GM18499 (cell line): ENCODE measurements around the gene ZNF182.
"Not testable (repeated sequence)": the region's sequence is repeated elsewhere in the genome, so short reads cannot be mapped to it uniquely, and the experiment has no call there.

Source experiments
- ATAC-seq: cut with Tn5 transposase; IDR thresholded peaks from one replicate; pipeline ENCODE4 v1.9.1; 2021; ENCODE audit warnings: moderate number of reproducible peaks; ENCODE audit not compliant: insufficient read depth, unreplicated experiment

Gene ZNF182

GRCh38 chrX:48002929-48003328, 860 bp downstream of the ZNF182 start:
- ATAC-seq, result no peak

- ATAC-seq, result no peak
These were observed 1.5 kb downstream of the ZNF182 start for GRCh38 chrX:48002319-48002718.

- ATAC-seq, result no peak
These were observed 2.5 kb downstream of the ZNF182 start for GRCh38 chrX:48001260-48001659.

- no peak for ATAC-seq
These were observed 11.1 kb downstream of the ZNF182 start for GRCh38 chrX:47992669-47993068.

- no peak for ATAC-seq
These were observed 11.8 kb downstream of the ZNF182 start for GRCh38 chrX:47992095-47992380.

- ATAC-seq, result no peak
These were observed 12.3 kb downstream of the ZNF182 start for GRCh38 chrX:47991263-47992094.

- no peak for ATAC-seq
These were observed 27.3 kb downstream of the ZNF182 start for GRCh38 chrX:47976254-47977151.

DNA sequence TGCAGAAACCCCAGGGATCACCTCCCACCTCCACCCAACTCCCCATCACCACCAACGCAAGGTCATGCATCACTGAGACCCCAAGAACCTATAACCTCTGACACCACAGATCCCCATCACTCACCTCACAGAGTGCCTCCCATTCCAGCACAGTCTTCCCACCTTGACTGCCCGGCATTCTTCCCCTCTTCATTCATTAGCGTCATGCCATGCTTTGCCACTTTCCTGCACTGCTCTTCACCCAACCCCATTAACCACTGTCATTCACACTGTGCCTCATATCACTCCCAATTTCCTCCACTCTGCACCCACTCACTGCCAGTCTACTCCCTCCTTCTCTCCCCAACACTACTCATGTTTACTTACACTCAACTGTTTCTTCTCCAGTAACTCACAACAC, 30.6 kb downstream of the ZNF182 start:
- ATAC-seq, result no peak

DNA sequence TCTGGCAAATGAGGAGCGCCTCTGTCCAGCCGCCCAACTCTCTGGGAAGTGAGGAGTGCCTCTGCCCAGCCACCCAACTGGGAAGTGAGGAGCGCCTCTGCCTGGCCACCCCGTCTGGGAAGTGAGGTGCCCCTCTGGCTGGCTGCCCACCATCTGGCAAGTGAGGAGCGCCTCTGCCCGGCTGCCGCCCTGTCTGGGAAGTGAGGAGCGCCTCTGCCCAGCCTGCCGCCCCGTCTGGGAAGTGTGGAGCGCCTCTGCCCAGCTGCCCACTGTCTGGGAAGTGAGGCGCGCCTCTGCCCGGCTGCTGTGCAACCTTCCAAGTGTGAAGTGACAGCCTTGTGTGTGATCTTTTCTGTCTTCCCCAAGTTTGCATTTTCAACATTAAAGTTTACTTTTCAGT, 38.3 kb downstream of the ZNF182 start:
- not testable (repeated sequence) for ATAC-seq

GRCh38 chrX:47961830-47962229, 42.0 kb downstream of the ZNF182 start:
- ATAC-seq, result not testable (repeated sequence)

DNA sequence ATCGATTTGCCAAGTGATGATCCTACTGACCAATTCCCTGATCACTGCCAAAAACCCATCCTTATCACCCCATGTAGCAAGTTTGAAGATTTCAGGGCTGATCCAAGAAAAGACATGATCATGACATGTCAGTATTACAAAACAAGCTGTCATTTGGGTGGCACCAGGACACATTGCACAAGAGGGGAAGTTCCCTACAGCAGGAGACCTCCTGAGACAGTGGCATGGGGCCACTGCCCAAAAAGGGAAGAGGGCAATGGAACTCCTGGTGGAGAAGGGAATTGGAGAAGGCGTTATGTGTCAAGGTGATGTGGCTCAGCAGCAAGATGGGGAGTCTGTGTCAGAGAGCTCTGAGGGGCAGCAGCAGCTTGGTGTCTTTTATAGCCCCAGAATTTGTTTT, 43.4 kb downstream of the ZNF182 start:
- no peak for ATAC-seq

GRCh38 chrX:47958761-47959342, 44.9 kb downstream of the ZNF182 start:
- no peak for ATAC-seq

- not testable (repeated sequence) for ATAC-seq
These were observed 45.6 kb downstream of the ZNF182 start for GRCh38 chrX:47958206-47958605.

DNA sequence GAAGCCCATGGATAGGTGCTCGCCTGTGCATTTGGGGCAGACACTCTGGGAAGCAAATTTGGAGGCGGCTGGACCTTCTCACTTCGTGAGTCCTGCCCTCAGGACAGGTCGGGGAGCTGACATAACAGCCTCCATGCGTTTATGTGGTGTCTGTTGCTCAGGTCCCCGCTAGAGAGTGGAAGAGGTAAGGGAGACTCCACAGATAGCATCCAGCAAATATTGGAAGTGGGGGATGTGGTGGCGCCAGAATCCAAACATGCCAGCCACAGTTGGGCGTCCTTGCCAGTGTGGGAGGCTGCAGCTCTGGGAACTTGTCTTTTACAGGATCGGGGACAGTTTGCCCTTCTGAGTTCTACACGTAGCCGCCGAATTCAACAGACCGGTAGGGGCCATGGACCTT, 47.8 kb downstream of the ZNF182 start:
- ATAC-seq, result no peak

DNA sequence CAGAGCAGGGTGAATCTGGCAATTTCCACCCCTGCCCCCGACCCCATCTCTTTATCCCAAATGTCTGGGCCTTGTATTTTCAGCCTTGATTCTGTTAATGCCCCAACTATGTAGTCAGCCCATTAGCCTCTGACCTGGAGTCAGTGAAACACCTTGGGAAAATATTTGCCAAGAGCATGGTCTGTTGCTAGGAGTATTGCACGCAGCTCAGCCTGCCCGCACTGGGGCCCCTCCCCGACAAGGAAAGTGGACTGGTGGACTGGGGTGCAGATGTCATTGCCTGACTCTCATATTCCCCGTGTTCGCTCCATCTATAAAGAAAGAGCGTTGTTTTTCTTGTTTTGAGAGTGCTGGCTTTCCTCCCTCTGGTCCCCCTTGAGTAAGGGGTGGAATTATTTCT, 48.5 kb downstream of the ZNF182 start:
- ATAC-seq, result not testable (repeated sequence)

- ATAC-seq, result no peak
These were observed 62.4 kb downstream of the ZNF182 start for GRCh38 chrX:47941423-47941822.

DNA sequence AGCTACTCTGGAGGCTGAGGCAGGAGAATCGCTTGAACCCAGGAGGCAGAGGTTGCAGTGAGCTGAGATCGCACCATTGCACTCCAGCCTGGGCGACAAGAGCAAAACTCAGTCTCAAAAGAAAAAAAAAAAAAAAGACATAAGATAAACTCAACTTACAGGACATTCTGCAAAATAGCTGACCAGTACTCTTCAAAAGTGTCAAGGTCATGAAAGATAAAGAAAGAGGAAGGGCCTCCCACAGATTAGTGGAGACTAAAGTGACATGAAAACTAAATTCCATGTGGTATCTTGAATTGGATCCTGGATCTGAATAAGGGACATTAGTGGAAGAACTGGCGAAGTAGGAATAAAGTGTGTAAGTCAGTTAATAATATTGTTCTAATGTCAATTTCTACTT, 63.3 kb downstream of the ZNF182 start:
- ATAC-seq, result no peak

DNA sequence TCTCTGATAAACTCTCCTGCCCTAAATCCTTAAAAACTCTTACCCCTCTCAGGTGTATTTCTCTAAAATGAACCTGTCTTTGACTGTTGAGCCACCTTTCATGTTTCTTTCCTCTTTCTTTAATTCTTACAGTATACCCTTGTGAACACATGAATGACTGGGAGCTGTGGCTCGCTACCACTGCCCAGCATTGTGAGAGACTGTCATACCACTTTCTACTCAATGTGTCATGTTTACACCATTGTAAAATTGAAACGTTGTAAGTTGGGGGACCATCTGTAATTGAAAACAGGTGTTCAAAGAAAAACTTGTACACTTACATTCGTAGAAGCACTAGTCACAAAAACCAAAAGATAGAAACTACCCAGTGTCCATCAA, 66.9 kb downstream of the ZNF182 start:
- no peak for ATAC-seq

DNA sequence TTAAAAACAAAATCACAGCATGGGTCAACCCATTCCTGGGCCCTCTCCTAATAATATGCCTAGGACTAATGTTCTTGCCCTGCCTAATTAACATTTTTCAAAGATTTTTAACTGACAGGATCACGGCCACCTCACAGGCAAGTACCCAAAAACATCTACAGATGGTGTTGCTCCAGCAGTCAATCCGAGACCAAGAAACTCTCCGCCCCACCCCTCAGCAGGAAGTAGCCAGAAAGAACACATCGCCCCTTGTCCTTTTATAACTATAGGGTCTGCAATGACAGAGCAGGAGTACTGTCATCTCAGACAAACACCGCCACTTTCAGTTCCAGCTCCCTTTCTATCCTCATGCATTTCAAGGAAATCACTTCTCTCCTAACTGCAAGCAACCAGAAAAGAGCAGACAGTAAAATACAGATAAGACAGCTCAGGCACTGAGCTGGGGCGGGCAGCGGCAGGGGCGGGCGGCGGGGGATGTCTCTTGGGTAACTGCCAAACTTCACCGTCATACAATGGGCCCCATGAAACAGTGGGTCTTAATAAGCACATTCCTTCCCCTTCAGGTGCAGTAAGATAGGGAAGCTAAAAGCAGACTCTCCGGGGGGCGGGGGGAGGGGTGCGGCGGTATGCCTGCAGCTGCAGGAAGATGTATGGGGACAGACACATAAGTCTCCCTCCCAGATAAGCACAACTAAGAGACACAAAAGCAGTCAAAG, 67.4 kb downstream of the ZNF182 start:
- ATAC-seq, result no peak

- no peak for ATAC-seq
These were observed 69.8 kb downstream of the ZNF182 start for GRCh38 chrX:47933946-47934345.

GRCh38 chrX:47931970-47932369, 71.8 kb downstream of the ZNF182 start:
- ATAC-seq, result not testable (repeated sequence)
